ENCODE data around the gene CDH24.

DNA sequence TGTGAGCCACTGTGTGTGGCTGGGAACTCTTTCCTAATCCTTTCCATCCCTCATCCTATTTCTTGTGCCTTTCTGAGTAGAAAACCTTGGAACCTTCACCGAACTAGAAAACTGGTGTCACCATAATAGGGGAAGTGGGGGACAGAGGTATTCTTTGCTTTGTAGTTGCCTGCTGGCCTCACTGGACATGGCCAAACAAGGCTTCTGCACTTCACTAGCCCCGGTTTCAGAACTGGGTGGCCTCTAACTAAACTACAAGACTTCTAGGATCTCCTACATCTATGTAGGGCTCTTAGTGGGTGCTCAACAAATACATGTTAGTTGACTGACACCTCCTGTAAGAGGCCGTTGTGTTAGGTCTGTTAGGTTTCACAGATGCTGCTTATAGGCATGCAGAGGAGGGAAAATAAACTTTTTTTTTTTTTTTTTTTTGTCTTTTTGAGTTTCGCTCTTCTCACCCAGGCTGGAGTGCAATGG lies 48.1 kb upstream of the CDH24 start:
- TF ChIP-seq, protein P1, sequence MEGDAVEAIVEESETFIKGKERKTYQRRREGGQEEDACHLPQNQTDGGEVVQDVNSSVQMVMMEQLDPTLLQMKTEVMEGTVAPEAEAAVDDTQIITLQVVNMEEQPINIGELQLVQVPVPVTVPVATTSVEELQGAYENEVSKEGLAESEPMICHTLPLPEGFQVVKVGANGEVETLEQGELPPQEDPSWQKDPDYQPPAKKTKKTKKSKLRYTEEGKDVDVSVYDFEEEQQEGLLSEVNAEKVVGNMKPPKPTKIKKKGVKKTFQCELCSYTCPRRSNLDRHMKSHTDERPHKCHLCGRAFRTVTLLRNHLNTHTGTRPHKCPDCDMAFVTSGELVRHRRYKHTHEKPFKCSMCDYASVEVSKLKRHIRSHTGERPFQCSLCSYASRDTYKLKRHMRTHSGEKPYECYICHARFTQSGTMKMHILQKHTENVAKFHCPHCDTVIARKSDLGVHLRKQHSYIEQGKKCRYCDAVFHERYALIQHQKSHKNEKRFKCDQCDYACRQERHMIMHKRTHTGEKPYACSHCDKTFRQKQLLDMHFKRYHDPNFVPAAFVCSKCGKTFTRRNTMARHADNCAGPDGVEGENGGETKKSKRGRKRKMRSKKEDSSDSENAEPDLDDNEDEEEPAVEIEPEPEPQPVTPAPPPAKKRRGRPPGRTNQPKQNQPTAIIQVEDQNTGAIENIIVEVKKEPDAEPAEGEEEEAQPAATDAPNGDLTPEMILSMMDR (IDR thresholded peaks at IDR 0.05), result no peak
- no peak for TF ChIP-seq POLR2A (IDR thresholded peaks at IDR 0.05)

Data from right lobe of liver (tissue), 4 donors.